Measurements from ENCODE around the gene ACP3.

Gene ACP3

GRCh38 chr3:132405609-132406299 lies 88.5 kb downstream of the ACP3 start:
- Histone ChIP-seq H3K4me3 (replicated peaks; ENCODE audit: low read depth, low read length) (no peak overlapping the region), H3K36me3 (ENCODE audit: control insufficient read depth, insufficient read depth, low read length) (no peaks in the 10 kb centered on the region), H3K27me3 (replicated peaks; ENCODE audit: control insufficient read depth, insufficient read depth, low read length) (no peaks in the 10 kb centered on the region; the same call in 1 of the 2 replicates)
- TF ChIP-seq, protein P1, sequence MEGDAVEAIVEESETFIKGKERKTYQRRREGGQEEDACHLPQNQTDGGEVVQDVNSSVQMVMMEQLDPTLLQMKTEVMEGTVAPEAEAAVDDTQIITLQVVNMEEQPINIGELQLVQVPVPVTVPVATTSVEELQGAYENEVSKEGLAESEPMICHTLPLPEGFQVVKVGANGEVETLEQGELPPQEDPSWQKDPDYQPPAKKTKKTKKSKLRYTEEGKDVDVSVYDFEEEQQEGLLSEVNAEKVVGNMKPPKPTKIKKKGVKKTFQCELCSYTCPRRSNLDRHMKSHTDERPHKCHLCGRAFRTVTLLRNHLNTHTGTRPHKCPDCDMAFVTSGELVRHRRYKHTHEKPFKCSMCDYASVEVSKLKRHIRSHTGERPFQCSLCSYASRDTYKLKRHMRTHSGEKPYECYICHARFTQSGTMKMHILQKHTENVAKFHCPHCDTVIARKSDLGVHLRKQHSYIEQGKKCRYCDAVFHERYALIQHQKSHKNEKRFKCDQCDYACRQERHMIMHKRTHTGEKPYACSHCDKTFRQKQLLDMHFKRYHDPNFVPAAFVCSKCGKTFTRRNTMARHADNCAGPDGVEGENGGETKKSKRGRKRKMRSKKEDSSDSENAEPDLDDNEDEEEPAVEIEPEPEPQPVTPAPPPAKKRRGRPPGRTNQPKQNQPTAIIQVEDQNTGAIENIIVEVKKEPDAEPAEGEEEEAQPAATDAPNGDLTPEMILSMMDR (IDR thresholded peaks at IDR 0.05; ENCODE audit: insufficient read depth, low read length, poor library complexity, severe bottlenecking): no peak
- DNase-seq (ENCODE audit: extremely low read depth, insufficient read length): no peak

DNA sequence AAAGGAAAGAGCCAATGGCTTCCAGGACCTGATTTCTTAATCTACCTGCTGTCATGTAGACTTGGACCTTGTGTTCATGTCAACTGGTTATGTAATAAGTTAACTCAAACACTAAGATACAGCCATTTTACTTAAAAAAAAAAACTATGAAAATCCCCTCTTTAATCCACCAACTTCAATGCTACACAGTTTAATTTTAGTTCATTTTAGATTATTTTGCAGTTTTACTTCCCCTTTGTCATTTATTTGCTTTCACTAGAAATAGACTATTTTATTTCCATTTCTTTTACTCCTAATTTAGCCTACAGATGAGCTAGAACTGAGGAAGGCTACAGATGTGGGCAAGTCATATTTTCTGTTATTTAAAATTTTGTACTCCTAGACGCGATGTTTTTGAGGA lies 89.4 kb downstream of the ACP3 start:
- no peak for DNase-seq (ENCODE audit: extremely low read depth, insufficient read length)
- no peak overlapping the region for H3K4me3 ChIP-seq (replicated peaks; ENCODE audit: low read depth, low read length)
- H3K27me3 ChIP-seq (replicated peaks; ENCODE audit: control insufficient read depth, insufficient read depth, low read length): no peaks in the 10 kb centered on the region
- TF ChIP-seq, protein P1 (IDR thresholded peaks at IDR 0.05; ENCODE audit: insufficient read depth, low read length, poor library complexity, severe bottlenecking): no peak
- H3K36me3 ChIP-seq (ENCODE audit: control insufficient read depth, insufficient read depth, low read length): no peaks in the 10 kb centered on the region

DNA sequence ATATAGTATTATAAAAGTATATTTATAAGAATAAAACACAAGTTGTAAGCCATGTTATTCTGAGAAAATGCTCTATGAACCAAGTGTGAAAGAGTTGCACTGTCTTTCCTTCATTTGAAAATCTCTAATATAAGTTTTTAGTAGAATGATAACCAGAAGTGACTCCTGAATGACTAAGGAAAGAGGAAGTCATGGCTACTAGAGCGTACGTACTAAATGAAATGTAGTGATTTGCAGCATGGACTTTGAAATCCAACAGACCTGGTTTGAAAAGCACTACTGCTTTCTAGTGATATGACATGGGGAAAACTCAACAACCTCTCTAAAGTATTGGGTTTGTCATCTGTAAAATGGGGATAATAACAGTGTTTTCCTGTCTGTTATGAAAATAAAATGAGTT lies 89.8 kb downstream of the ACP3 start:
- DNase-seq (ENCODE audit: extremely low read depth, insufficient read length): no peak
- TF ChIP-seq, protein P1 (IDR thresholded peaks at IDR 0.05; ENCODE audit: insufficient read depth, low read length, poor library complexity, severe bottlenecking): no peak
- Histone ChIP-seq H3K27me3 (replicated peaks; ENCODE audit: control insufficient read depth, insufficient read depth, low read length) (no peaks in the 10 kb centered on the region), H3K36me3 (ENCODE audit: control insufficient read depth, insufficient read depth, low read length) (no peaks in the 10 kb centered on the region), H3K4me3 (replicated peaks; ENCODE audit: low read depth, low read length) (no peak overlapping the region)
